ENCODE data around the gene COL2A1.

- no peak for TF ChIP-seq CTCF (IDR thresholded peaks at IDR 0.05; ENCODE audit: insufficient read depth, low read length, poor library complexity, severe bottlenecking)
- TF ChIP-seq EZH2phosphoT487 (conservative IDR thresholded peaks at IDR 0.05; ENCODE audit: low read length), result no peak
Measured at GRCh38 chr12:47980779-47981495, 23.3 kb downstream of the COL2A1 start.
